ENCODE results near the gene ATP5PO. TPM values are rescaled to one million over a fixed set of nuclear protein-coding genes. Genes with fewer than 3 reads are reported as not detected.
"Not testable (repeated sequence)": the region's sequence is repeated elsewhere in the genome, so short reads cannot be mapped to it uniquely, and the experiment has no call there.

The ATP5PO gene
- total RNA-seq, 1 experiment from 2014 or later, result 198 TPM

DNA sequence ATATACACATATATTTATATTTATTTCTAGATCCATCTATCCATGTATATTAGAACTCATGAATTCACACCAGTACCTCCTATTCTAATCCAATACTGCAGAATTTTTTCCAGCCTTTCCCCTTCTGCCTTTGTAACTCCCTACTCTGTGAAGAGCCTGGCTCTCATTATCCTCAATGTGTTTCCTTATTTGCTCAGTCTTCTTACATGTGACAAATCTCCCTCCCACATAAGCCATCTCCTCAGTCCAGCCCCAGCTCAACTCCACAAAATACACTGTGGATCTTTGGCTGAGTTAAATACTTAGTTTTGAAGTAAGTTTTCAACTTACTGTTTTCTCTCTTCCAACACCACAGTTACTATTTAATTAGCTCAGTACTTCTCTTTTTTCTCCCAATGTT is 45.7 kb downstream of the ATP5PO start:
- DNase-seq (ENCODE audit: low read depth), result no peak

DNA sequence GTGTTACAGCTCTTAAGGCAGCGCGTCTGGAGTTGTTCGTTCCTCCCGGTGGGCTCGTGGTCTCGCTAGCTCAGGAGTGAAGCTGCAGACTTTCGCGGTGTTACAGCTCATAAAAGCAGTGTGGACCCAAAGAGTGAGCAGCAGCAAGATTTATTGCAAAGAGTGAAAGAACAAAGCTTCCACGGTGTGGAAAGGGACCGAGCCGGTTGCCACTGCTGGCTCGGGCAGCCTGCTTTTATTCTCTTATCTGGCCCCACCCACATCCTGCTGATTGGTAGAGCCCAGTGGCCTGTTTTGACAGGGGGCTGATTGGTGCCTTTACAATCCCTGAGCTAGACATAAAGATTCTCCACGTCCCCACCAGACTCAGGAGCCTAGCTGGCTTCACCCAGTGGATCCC is 47.7 kb downstream of the ATP5PO start:
- not testable (repeated sequence) for DNase-seq (ENCODE audit: low read depth)

DNA sequence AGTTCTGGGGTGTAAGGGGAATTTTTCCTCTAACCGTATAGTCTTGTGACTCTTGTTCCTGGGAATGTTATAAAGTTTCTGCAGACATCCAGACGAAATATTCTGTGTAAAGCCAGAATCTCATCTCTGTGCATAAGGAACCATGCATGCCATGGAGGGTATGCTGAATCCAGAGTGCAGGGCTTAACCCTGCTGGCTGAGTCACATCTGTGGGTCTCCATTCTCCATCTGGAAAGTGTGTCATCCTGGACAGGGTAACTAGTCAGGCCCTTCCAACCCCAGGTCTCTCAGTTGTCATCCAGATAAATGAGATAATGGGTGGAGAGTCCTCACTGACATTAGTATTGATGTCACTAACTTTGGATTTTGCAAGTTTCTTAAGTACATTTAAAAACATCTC is 48.8 kb downstream of the ATP5PO start:
- DNase-seq (ENCODE audit: low read depth), result peak; percentile 67

DNA sequence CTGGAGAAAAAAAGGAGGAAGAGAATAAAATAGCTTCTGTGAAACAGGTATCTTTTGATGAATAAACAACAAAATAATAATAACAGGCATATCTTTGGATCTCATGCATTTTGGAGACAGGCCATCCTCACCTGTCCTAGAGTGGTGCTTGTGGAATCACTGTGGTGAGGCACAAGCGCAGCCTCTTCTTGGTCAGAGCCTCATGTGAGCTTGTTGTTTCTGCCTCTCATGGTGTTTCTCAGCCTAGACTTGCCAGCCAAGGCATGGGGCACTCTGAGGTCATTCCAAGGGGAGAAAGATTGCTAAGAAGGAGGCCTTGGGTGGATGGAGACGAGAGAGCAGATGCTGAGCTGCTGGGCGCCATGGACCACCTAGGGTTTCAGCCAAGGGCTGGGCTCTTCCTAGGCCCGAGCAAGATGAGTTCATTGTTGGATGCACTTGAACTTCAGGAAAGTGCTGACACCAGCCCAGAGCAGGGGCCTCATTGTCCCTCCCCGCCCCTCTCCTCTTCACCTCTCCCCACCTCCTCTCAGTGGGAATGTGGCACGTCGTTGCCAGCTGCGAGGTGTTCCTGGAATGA is 49.5 kb downstream of the ATP5PO start:
- DNase-seq (ENCODE audit: low read depth), result no peak

DNA sequence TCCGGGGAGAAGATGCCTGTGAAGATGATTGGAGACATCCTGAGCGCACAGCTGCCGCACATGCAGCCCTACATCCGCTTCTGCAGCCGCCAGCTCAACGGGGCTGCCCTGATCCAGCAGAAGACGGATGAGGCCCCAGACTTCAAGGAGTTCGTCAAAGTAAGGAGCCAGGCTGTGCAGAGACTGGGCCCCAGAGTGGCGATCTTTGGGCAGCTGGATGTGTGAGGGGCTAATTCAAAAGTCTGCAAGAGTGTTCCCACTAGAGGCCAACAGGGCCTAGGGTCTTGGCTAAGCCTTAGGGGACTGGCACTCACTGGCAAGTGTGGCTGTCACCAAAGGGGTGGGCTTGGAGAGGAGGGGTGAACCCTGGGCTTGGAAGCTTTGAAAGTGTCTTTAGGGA is 50.4 kb downstream of the ATP5PO start:
- no peak for DNase-seq (ENCODE audit: low read depth)

DNA sequence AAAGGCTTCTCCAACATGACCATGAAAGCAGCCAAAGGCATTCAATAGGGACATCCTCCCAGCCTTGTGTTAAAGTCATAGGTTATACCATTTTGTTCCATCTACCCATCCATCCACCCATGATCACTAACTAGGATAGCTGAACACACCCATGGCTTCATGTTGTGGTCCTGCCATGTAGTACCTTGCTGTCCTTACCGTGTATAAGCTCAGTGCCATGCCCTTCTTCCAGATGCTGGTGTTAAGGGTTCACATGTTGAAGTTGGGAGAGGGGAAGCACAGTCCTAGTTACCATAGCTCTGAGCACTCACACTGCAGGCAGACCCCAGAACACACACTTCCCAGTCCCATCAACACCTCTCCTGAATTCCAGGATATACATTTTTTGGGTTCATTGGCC is 51.5 kb downstream of the ATP5PO start:
- DNase-seq (ENCODE audit: low read depth), result no peak

DNA sequence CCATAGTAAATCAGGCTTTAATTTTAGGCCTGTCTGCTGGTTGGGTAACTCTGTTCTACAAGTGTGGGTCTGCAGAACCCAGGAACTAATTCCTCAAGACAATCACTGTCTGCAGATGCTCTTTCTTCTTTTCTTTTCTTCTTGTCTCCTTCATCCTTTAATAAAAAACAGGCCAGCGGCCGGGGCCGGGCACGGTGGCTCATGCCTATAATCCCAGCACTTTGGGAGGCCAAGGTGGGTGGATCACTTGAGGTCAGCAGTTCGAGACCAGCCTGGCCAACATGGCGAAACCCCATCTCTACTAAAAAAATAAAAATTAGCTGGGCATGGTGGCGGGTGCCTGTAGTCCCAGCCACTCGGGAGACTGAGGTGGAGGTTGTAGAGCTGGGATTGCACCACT is 52.4 kb downstream of the ATP5PO start:
- DNase-seq (ENCODE audit: low read depth), result not testable (repeated sequence)

DNA sequence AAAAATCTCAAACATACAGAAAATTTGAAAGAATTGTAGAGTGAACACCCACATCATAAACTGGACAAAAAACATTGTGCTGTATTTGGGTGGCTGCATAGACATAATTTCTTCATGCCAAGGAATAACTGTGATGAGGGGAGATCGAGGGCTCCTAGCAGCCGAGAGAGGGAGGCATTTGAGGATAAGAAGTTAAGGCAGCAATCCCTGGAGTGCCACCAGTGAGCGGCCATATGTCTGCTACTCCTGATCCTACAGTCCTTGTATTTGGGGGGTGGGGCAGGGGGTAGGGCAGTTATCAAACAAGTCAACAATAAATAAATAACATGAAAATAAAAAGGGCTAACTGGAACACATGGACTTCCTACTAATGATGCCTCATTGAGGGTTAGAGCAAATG is 54.5 kb downstream of the ATP5PO start:
- DNase-seq (ENCODE audit: low read depth), result no peak

DNA sequence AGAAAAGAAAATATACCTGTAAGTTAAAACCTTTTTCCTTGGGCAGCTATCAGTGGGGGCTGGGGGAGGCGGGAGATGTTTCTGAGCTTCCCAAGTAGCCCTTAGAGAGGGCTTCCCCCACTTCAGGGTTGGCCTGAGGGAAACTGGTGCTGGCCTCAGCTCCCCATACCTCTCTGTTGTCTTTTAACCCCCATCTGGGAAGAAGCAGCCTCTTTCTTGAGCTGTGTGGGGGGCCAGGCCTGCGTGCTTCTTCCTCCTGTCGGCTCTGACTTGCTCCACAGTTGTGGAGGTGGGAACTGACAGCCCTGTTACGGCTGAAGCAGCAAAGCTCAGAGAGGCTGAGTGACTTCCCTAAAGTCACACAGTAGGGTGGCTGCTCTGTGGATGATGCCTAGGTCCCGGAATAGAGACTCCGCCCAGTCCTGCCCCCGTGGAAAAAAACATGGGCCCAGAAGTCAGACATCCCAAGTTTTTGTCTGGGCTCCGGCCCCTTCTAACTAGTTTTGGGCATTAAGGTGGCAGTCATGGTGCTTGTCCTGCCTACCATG is 55.2 kb downstream of the ATP5PO start:
- DNase-seq (ENCODE audit: low read depth), result no peak

DNA sequence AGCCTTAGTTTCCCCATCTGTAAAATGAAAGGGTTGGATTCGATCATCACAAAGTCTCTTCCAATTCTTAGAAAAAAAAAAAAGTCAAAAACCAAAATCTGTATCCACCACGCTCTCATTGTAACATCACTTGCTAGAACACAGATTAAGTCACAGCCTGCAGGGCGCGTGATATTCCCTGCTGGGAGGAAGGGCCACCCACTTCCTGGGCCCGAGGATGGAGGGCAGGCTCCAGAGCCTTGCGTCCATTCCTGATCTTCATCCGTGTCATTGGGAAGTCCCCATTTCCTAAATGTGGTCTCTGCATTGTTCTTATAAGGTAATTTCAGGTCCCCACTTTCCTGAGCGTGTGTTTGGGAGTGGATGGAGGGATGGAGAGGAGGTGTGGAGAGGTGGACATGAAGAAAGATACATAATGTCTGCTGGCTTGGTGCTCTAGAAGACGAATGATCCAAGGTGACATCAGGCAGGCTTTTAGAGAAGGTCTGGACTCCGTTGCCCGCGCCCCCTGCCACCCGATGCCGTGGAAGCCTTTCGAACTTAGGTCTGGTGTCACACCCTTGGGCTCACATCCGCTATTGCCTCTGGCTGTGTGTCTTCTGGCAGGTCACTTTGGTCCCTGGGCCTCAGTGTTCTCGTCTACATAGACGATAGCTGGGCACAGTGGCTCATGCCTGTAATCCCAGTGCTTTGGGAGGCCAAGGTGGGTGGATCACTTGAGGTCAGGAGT is 56.1 kb downstream of the ATP5PO start:
- no peak for DNase-seq (ENCODE audit: low read depth)

DNA sequence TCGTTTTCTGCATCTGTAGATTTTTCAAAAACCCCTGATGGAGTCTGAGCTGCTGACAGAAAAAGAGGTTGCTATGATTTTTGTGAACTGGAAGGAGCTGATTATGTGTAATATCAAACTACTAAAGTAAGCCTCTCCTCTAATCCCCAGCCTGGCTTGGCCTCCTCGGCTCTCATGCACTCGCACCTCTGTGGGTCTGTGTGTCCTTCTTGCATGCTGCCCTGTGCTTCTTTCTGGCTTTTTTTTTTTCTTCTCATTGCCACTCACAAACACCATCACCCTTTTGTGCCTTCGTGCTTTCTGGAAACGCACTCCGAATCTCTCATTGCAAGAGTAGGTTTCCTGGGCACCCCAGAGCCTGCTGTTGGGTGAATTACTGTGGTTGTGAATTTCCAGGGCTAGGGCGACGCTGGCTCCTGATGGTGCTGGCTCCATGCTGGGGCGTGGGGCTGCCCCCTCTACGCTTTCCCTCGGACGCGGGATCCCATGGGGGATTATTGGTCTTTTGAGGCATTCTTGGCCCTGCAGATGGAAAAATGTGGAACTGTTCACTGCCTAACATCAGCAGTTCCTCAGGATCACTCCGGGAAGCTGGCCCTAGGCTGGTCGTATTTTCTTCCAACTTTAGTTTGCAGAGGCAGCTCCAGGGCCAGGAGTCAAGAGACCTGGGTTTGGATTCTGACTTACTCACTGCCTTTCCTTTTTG is 56.8 kb downstream of the ATP5PO start:
- no peak for DNase-seq (ENCODE audit: low read depth)

DNA sequence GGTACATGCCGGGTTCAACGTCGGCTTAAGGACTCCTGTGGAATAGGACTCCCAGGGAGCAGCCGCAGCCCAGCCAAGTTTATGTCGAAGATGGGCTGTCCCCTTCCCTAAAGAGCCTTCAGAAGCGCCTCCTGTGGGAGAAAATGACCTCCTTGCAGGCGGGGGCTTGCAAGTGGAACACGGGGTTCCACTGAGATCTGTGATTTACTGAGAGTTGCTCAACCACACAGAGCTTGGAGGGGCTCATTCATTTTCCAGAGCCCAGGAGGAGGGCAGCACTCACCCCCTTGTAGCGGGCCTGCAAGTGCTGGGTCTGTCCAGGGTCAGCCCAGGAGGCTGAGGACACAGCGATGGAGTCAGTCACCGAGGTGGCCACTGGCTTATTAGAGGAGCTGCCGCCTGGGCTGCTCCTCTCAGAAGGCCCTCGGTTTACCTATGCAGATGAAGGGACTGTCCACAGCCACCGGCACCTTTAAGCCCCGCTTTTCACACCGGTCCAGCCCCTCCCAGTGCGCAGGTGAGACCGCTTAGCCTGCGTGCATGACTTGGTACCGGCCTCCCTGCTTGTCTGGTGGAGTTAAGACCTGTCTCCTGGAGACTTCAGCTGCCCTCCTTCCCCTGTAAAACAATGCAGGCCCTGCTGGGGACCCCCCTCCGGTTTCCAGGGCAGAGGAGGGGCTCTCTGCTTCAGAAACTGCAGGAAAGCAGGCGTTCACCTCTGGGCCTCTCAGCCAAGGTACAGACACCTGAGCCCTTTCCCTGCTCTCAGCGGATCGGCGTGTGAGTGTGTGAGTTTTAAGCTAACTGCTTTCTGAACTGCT is 57.5 kb downstream of the ATP5PO start:
- no peak for DNase-seq (ENCODE audit: low read depth)

DNA sequence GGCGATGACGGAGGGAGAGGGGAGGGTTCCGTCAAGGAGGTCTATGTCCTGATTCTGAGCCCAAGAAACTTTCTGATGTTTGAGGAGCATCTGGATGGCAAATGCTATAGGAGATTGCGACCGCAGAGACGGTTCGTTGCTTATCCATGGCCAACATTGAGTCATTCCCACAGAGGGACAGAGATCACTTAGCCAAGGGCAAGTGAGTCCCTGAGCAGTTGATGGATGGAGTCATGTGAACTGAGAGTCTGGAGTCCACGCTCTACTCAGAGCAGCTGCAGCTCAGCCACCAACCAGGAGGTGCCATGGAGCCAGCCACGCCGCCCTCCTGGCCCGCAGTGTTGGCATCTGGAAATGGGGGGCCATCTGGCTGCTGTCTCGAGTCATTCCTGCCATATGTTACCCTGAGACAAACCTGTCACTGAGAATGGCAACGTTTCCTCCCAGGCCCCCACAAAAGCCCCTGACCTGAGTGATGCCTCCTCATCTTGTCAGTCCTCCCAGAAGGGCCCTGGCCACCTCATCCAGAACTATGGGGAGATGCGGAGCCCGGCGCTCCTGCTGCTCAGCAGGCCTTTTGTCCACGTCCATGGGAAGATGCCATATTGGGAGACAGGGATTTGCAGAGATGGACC is 58.6 kb downstream of the ATP5PO start:
- DNase-seq (ENCODE audit: low read depth), result peak; percentile 94

DNA sequence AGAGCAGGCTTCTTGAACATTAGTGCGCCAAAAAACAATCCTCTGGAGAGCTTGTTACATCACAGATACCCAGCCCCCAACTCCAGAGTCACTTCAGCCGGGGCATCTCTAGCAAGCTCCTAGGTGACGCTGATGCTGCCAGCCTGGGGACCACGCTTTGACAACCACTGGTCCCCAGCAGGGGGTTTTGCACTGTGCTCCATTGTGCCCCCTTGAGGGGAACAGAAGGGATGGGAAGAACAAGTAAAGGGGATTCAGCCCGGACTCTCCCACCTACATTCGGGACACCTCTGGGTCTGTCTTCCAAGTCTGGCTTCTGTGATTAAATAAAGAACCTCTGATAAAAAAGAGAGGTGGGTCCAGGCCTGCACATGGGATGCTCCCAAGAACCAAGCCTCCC is 60.4 kb downstream of the ATP5PO start:
- no peak for DNase-seq (ENCODE audit: low read depth)

DNA sequence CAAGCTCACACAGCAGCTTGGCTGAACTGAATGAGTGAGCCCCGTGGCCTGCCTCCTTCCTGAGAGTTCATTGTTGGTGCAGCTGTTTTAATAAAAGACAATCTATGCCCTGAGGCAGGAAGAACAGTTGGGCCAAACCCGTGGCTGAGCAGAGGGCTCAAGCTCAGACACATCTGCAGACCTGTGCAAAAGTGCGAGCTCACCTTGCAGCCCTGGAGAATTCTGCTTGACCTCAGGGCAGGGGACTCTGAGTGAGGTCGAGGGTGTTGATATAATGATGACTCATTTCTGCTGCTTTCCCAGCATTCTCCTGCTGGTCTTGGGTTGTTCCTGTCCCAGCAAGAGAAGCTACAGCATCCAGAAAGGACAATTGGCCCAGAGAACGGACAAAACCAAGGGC is 61.0 kb downstream of the ATP5PO start:
- peak; percentile 88 for DNase-seq (ENCODE audit: low read depth)

Other genes with a start within 250 kb of the ATP5PO start
- 20.1 and 21.1 TPM in 2 replicates for gene MRPS6, start 157.8 kb upstream of the ATP5PO start, total RNA-seq (2014; rRNA removed; shearing (Covaris generic))
- gene SLC5A3, start 157.8 kb upstream of the ATP5PO start, total RNA-seq (2014; rRNA removed; shearing (Covaris generic)), result 7.5 and 8.4 TPM in 2 replicates

Measured in RPMI7951 (cell line).